Neutrophil (primary cell): Measurements from ENCODE around the gene SOHLH1.

Source experiments
- H3K27ac ChIP-seq: fragments of 200-600 bp; sonication (generic); 2 replicates; pipeline ENCODE4 v1.5.1; 2016; ENCODE audit warnings: mild to moderate bottlenecking, moderate library complexity
- H3K27me3 ChIP-seq: fragments of 200-600 bp; sonication (generic); 2 replicates; pipeline ENCODE4 v1.6.0; 2016; ENCODE audit warnings: mild to moderate bottlenecking
- H3K36me3 ChIP-seq: fragments of 200-600 bp; sonication (generic); 2 replicates; pipeline ENCODE4 v1.5.1; 2017
- H3K4me1 ChIP-seq, 2 experiments: fragments of 200-600 bp in 1 of 2; sonication (generic) in 1 of 2; 1 replicate in 1 of 2; 2 replicates in 1 of 2; pipeline versions ENCODE4 v1.5.1 to v1.6.1; 2013 to 2016; ENCODE audit warnings: low read depth in 1 of 2, low read length in 1 of 2, mild to moderate bottlenecking in 1 of 2, moderate library complexity in 1 of 2; ENCODE audit not compliant: control insufficient read depth in 1 of 2, insufficient read depth in 1 of 2
- H3K4me3 ChIP-seq, 2 experiments: fragments of 200-600 bp in 1 of 2; sonication (generic) in 1 of 2; 1 replicate in 1 of 2; 2 replicates in 1 of 2; pipeline ENCODE4 v1.5.1; 2013 to 2016; ENCODE audit warnings: low read depth in 1 of 2, low read length in 1 of 2, mild to moderate bottlenecking in 1 of 2, moderate library complexity in 1 of 2
- H3K9me3 ChIP-seq: fragments of 200-600 bp; sonication (generic); 2 replicates; pipeline ENCODE4 v1.5.1; 2016
- CTCF ChIP-seq: fragments of 200-600 bp; sonication (generic); IDR thresholded peaks from 2 replicates; pipeline ENCODE4 v1.5.1; 2016; ENCODE audit warnings: antibody characterized with exemption

Gene SOHLH1

GRCh38 chr9:135706288-135706687 is 7.0 kb upstream of the SOHLH1 start:
- H3K4me1 ChIP-seq, result no peaks in the 10 kb centered on the region
- no peak overlapping the region for H3K4me3 ChIP-seq
- no peak for TF ChIP-seq CTCF
- peaks cover 30% of the 10 kb centered on the region for H3K27me3 ChIP-seq
- H3K36me3 ChIP-seq, result no peaks in the 10 kb centered on the region
- no peak overlapping the region for H3K27ac ChIP-seq
- no peaks in the 10 kb centered on the region for H3K9me3 ChIP-seq

GRCh38 chr9:135705376-135705775 is 6.1 kb upstream of the SOHLH1 start:
- Histone ChIP-seq H3K4me1 (no peaks in the 10 kb centered on the region), H3K27me3 (peaks cover 39% of the 10 kb centered on the region), H3K27ac (no peak overlapping the region), H3K36me3 (no peaks in the 10 kb centered on the region), H3K4me3 (no peak overlapping the region), H3K9me3 (no peaks in the 10 kb centered on the region)
- no peak for TF ChIP-seq CTCF

GRCh38 chr9:135704483-135704882 is 5.2 kb upstream of the SOHLH1 start:
- H3K27ac ChIP-seq, result no peak overlapping the region
- no peaks in the 10 kb centered on the region for H3K4me1 ChIP-seq
- peaks cover 39% of the 10 kb centered on the region for H3K27me3 ChIP-seq
- no peak for TF ChIP-seq CTCF
- no peak overlapping the region for H3K4me3 ChIP-seq
- no peaks in the 10 kb centered on the region for H3K9me3 ChIP-seq
- H3K36me3 ChIP-seq, result no peaks in the 10 kb centered on the region

- no peak overlapping the region for H3K27ac ChIP-seq
- no peak overlapping the region for H3K4me3 ChIP-seq
- H3K9me3 ChIP-seq, result no peaks in the 10 kb centered on the region
- H3K27me3 ChIP-seq, result peaks cover 39% of the 10 kb centered on the region
- no peaks in the 10 kb centered on the region for H3K36me3 ChIP-seq
- no peak for TF ChIP-seq CTCF
- no peaks in the 10 kb centered on the region for H3K4me1 ChIP-seq
These were observed 4.4 kb upstream of the SOHLH1 start for GRCh38 chr9:135703726-135704125.

- Histone ChIP-seq H3K27ac (no peak within 1 kb of the TSS), H3K36me3 (no peaks in the 10 kb centered on the region), H3K9me3 (no peaks in the 10 kb centered on the region), H3K4me3 (no peak within 1 kb of the TSS), H3K4me1 (no peaks in the 10 kb centered on the region), H3K27me3 (peaks cover 39% of the 10 kb centered on the region)
- TF ChIP-seq CTCF, result peak; percentile 69
These were observed 2.9 kb upstream of the SOHLH1 start, which contains the start of gene KCNT1 for GRCh38 chr9:135701959-135702721. Gene KCNT1, plus strand, starts transcription at chr9:135702185. Its CDS starts 74 bp downstream, at chr9:135702259.
